Activated naive CD8-positive, alpha-beta T cell treated with anti-CD3 and anti-CD28 coated beads for 36 hours (primary cell): Measurements from ENCODE around the gene NFIA. TPM values are rescaled to one million over a fixed set of nuclear protein-coding genes. Genes with fewer than 3 reads are reported as not detected.

Source experiments
- DNase-seq: peaks from one replicate; pipeline ENCODE4 v3.0.0; 2021
- H3K27ac Mint-ChIP-seq: one replicate; pipeline ENCODE4 v1.8.0; 2022; ENCODE audit warnings: mild to moderate bottlenecking, moderate library complexity, mixed read lengths
- H3K27me3 Mint-ChIP-seq: one replicate; pipeline ENCODE4 v1.8.0; 2022; ENCODE audit warnings: mild to moderate bottlenecking, mixed read lengths
- H3K36me3 Mint-ChIP-seq: one replicate; pipeline ENCODE4 v1.8.0; 2021; ENCODE audit warnings: mild to moderate bottlenecking, mixed read lengths
- H3K4me1 Mint-ChIP-seq: one replicate; pipeline ENCODE4 v1.8.0; 2021; ENCODE audit warnings: mixed read lengths
- H3K4me3 Mint-ChIP-seq: one replicate; pipeline ENCODE4 v1.8.0; 2022; ENCODE audit warnings: mild to moderate bottlenecking, moderate library complexity, mixed read lengths
- H3K9me3 Mint-ChIP-seq: one replicate; pipeline ENCODE4 v1.8.0; 2022; ENCODE audit warnings: mixed read lengths
- total RNA-seq, 2 experiments: library from RNA; stranded (reverse); gene quantifications; one replicate each; pipeline ENCODE4 v1.2.3, GENCODE V29; 2021

Gene NFIA
- total RNA-seq, 2 experiments from 2014 or later = 1.3 to 1.7 TPM

DNA sequence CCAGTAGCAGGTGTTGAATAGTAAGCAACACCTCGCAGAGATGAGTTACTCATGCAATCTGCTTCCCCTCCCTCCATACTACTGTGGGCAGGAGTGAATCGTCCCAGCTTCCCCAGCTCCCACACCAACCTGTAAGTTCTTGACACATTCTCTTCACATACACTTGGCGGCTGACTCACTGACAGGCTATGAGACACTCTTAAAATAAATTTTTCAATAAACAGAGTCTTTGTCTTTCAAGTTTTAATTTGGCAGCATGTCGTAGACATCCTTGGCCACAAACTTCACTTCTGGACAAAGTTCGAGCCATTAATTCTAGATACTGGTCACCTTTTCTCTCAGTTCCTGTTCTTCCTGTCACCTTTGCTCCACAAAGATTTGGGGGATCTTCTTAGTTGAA is 351.9 kb downstream of the NFIA start:
- Mint-ChIP-seq H3K27me3 (no peaks in the 10 kb centered on the region), H3K36me3 (no peaks in the 10 kb centered on the region), H3K4me3 (no peak overlapping the region), H3K27ac (no peak overlapping the region), H3K9me3 (no peaks in the 10 kb centered on the region), H3K4me1 (peaks cover 1% of the 10 kb centered on the region)
- no peak for DNase-seq

GRCh38 chr1:61435226-61435625 is 352.9 kb downstream of the NFIA start:
- no peak for DNase-seq
- Mint-ChIP-seq H3K27ac (no peak overlapping the region), H3K27me3 (no peaks in the 10 kb centered on the region), H3K4me1 (peaks cover 1% of the 10 kb centered on the region), H3K9me3 (no peaks in the 10 kb centered on the region), H3K4me3 (no peak overlapping the region), H3K36me3 (no peaks in the 10 kb centered on the region)

- no peaks in the 10 kb centered on the region for H3K9me3 Mint-ChIP-seq
- H3K36me3 Mint-ChIP-seq = no peaks in the 10 kb centered on the region
- H3K4me3 Mint-ChIP-seq = no peak overlapping the region
- H3K27ac Mint-ChIP-seq = no peak overlapping the region
- no peaks in the 10 kb centered on the region for H3K27me3 Mint-ChIP-seq
- no peak for DNase-seq
- H3K4me1 Mint-ChIP-seq = peaks cover 1% of the 10 kb centered on the region
These were observed 353.7 kb downstream of the NFIA start for GRCh38 chr1:61436016-61436415.

DNA sequence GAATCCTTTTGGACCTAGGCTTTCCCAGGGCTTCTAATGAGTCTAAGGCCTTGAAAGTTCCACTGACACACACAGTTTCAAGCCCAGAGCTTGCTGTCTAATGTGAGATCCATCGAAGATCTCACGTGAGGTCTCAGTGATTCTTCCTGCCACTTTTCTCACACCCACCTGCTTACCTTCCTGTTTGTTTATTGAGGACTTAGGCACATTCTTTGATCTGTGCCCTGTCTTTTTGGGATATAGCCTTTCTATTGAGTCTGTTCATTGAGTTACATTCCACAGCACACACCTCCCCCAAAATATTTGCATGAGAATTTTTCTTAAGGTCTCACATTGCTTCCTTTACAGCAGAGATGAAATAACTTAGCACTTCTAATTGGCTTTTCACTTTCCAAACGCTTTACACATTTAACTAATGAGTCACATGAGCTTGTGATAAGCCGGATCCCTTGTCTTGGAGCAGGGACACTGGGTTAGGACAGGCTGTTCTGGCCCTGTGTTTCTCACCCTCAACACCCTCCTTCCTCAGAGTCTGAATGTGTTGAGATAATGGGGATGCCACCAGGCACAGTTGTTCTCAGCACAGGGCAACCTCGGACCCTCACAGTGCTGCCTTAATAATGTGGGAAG is 354.2 kb downstream of the NFIA start:
- H3K27ac Mint-ChIP-seq = no peak overlapping the region
- H3K9me3 Mint-ChIP-seq = no peaks in the 10 kb centered on the region
- H3K27me3 Mint-ChIP-seq = no peaks in the 10 kb centered on the region
- no peak overlapping the region for H3K4me3 Mint-ChIP-seq
- H3K36me3 Mint-ChIP-seq = no peaks in the 10 kb centered on the region
- DNase-seq = no peak
- peaks cover 1% of the 10 kb centered on the region for H3K4me1 Mint-ChIP-seq

DNA sequence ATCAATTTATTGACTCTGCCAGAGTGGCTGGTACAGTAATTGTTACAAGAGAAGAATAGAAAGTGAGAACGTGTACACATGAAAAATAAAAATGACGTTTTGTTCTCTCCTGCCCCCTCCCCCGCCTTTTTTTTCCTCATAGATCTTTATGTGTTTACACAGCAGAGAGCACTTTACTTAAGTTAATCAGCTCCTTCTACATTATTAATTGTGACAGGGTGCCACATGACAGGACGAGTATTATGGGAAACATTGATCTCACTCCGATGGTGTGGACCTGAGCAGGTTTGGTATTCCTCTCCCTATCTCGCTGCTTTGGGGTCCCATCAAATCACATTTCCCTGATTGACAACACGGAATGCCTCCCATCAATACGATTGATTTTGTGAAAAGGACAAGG is 356.9 kb downstream of the NFIA start:
- DNase-seq = no peak
- Mint-ChIP-seq H3K27me3 (no peaks in the 10 kb centered on the region), H3K4me1 (peaks cover 1% of the 10 kb centered on the region), H3K36me3 (no peaks in the 10 kb centered on the region), H3K4me3 (no peak overlapping the region), H3K27ac (no peak overlapping the region), H3K9me3 (no peaks in the 10 kb centered on the region)

DNA sequence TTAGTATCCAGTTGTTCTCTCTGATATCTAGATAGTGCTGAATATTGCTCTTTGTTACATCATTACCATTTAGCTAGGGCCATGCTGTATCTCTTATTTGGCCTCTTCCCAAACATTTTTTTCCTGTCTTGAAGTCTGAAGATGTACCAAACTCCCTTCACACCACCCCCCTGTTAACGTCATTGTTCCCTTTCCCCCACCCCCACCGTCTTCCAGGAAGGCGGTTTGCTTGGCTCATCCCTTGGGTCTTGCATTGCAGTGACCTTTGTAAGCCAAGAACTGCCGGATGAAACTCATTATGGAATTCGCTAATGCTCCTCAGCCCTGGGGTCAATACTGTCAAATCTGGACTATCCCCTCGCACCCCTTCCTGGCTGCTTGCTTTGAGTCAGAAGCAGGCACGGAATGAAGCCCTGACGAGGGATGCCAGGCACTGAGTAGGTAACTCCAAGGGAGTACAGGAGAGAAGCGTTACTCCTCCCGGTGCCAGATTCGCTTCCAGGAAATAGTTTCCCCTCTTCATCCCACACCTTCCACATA is 359.4 kb downstream of the NFIA start:
- Mint-ChIP-seq H3K27ac (no peak overlapping the region), H3K36me3 (no peaks in the 10 kb centered on the region)

DNA sequence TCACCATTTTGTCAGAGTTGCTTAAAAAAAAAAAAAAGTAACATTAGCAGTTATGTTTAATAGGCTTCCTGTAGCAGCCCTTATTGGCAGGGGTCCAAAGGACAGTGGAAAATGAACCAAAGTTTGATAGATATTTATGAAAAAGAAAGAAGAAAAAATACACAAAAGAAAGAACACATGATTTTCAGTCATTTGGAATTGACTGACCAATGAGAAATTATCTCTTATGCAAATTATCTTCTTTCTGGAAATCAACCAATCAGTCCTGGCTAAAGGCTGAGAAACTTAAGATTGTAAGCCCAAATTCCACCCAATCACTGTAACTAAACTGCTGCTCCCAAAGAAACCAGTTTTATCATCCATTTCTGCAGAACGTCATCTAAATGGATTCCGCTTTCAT is 360.2 kb downstream of the NFIA start:
- Mint-ChIP-seq H3K4me1 (no peaks in the 10 kb centered on the region), H3K27ac (no peak overlapping the region), H3K9me3 (no peaks in the 10 kb centered on the region), H3K4me3 (no peak overlapping the region), H3K27me3 (no peaks in the 10 kb centered on the region), H3K36me3 (no peaks in the 10 kb centered on the region)
- DNase-seq = no peak

More for the DNA sequence above, 359.4 kb downstream of the NFIA start:
- Mint-ChIP-seq H3K4me1 (no peaks in the 10 kb centered on the region), H3K27me3 (no peaks in the 10 kb centered on the region), H3K4me3 (no peak overlapping the region), H3K9me3 (no peaks in the 10 kb centered on the region)
- DNase-seq = no peak

- no peaks in the 10 kb centered on the region for H3K27me3 Mint-ChIP-seq
- H3K9me3 Mint-ChIP-seq = no peaks in the 10 kb centered on the region
- H3K27ac Mint-ChIP-seq = no peak overlapping the region
These were observed 361.9 kb downstream of the NFIA start for GRCh38 chr1:61444288-61444687.

GRCh38 chr1:61445269-61445825 is 363.0 kb downstream of the NFIA start:
- Mint-ChIP-seq H3K27me3 (no peaks in the 10 kb centered on the region), H3K9me3 (no peaks in the 10 kb centered on the region), H3K27ac (no peak overlapping the region), H3K4me3 (no peak overlapping the region), H3K36me3 (no peaks in the 10 kb centered on the region), H3K4me1 (no peaks in the 10 kb centered on the region)
- no peak for DNase-seq

More at GRCh38 chr1:61444288-61444687, 361.9 kb downstream of the NFIA start:
- Mint-ChIP-seq H3K4me1 (no peaks in the 10 kb centered on the region), H3K36me3 (no peaks in the 10 kb centered on the region), H3K4me3 (no peak overlapping the region)
- no peak for DNase-seq

GRCh38 chr1:61446531-61446991 is 364.2 kb downstream of the NFIA start:
- H3K9me3 Mint-ChIP-seq = no peaks in the 10 kb centered on the region
- H3K4me1 Mint-ChIP-seq = no peaks in the 10 kb centered on the region
- H3K27me3 Mint-ChIP-seq = no peaks in the 10 kb centered on the region
- no peaks in the 10 kb centered on the region for H3K36me3 Mint-ChIP-seq
- no peak for DNase-seq
- no peak overlapping the region for H3K27ac Mint-ChIP-seq
- no peak overlapping the region for H3K4me3 Mint-ChIP-seq

DNA sequence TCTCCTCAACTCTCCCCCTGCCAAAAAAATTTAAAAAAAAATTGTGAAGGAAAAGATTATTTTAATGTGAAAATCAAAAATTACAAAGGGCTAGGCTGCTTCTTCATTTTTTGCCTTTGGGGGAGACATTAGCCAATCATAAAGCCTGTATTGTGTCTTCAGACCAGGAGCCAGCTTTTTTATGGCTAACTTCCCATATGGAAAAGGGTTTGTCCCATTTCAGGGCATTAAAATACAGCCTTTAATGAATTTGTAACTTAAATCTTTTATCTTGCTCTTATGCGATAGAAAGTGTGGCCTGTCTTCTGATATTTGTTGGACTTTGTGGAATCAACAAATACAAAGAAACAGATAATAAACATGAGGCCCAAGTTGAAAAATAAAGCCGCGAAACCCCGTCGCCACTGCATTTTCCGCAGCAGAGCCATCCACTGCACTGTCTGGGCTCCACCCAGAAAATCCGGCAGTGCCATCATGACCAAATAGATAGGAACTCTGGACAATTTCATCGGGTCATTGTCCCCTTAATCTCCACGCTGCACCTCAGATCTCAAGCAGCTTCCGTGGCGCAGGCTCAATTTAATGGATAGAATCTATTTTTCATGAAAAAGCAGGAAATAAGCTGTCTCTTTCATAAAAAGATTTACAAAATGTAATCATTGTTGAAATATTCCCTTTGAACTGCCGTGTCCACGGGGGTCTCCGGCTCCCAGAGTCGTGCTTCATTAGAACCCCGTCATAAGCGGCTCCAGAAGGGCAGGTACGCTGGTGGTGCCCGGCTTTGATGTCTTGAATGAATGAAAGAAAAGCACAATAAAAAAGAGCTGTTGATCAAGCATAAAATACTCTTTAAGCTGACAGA is 365.0 kb downstream of the NFIA start:
- H3K9me3 Mint-ChIP-seq = no peaks in the 10 kb centered on the region
- no peak overlapping the region for H3K27ac Mint-ChIP-seq
- no peak for DNase-seq
- H3K36me3 Mint-ChIP-seq = no peaks in the 10 kb centered on the region
- H3K4me3 Mint-ChIP-seq = no peak overlapping the region
- no peaks in the 10 kb centered on the region for H3K4me1 Mint-ChIP-seq
- no peaks in the 10 kb centered on the region for H3K27me3 Mint-ChIP-seq

DNA sequence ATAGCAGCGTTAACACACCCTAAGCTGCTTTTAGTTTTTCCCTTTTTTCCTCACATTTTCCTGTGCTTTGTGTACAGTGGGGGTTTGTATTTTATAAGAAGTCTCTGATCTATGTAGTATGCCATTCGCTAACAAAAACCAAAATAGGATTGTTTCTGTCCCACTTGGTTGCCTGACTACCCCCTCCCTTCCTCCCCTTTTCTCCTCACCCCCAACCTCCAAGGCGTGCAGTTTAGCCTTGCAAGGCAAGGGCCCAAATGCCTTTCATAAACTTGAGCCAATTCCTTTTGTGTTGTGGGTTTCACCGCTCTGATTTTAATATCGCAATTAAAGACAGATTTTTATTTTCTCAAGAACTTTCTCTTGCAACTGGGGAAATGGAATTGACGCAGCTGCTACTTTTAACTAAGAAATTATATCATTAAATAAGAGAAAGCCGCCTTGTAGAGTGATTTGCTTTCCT is 365.6 kb downstream of the NFIA start:
- Mint-ChIP-seq H3K9me3 (no peaks in the 10 kb centered on the region), H3K4me3 (no peak overlapping the region), H3K36me3 (no peaks in the 10 kb centered on the region)

DNA sequence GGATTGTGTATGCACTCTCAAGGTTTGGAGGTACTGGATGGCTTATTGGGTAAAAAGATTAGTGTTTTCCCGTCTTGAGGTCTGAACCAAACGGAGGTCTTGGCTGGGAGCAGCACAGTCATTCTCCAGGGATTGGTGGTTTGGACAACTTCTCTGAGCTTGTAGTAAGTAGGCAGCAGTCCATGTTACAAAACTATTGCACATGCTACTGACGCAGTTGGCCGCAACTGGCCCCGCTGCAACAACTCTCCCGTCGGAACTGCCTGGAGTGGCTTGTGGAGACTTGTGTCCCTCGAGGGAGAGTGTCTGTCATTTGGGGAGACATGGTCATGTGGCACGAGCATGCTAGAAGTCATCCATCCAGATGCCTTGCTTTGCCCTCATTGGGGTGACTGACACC is 366.6 kb downstream of the NFIA start:
- Mint-ChIP-seq H3K36me3 (no peaks in the 10 kb centered on the region), H3K4me1 (peaks cover 11% of the 10 kb centered on the region), H3K27me3 (no peaks in the 10 kb centered on the region), H3K9me3 (no peaks in the 10 kb centered on the region), H3K4me3 (no peak overlapping the region), H3K27ac (no peak overlapping the region)
- no peak for DNase-seq

More for the DNA sequence above, 365.6 kb downstream of the NFIA start:
- no peaks in the 10 kb centered on the region for H3K27me3 Mint-ChIP-seq
- H3K4me1 Mint-ChIP-seq = peaks cover 3% of the 10 kb centered on the region
- DNase-seq = no peak
- H3K27ac Mint-ChIP-seq = no peak overlapping the region

GRCh38 chr1:61449410-61449809 is 367.0 kb downstream of the NFIA start:
- Mint-ChIP-seq H3K4me1 (peaks cover 11% of the 10 kb centered on the region), H3K36me3 (no peaks in the 10 kb centered on the region), H3K27me3 (no peaks in the 10 kb centered on the region), H3K4me3 (no peak overlapping the region), H3K9me3 (no peaks in the 10 kb centered on the region), H3K27ac (no peak overlapping the region)
- no peak for DNase-seq

- H3K9me3 Mint-ChIP-seq = no peaks in the 10 kb centered on the region
- no peaks in the 10 kb centered on the region for H3K27me3 Mint-ChIP-seq
- H3K27ac Mint-ChIP-seq = no peak overlapping the region
- no peak overlapping the region for H3K4me3 Mint-ChIP-seq
- peaks cover 11% of the 10 kb centered on the region for H3K4me1 Mint-ChIP-seq
- H3K36me3 Mint-ChIP-seq = no peaks in the 10 kb centered on the region
- no peak for DNase-seq
These were observed 368.1 kb downstream of the NFIA start for GRCh38 chr1:61450454-61450853.
